Measurements from ENCODE around the gene MPRIP.

Gene MPRIP

DNA sequence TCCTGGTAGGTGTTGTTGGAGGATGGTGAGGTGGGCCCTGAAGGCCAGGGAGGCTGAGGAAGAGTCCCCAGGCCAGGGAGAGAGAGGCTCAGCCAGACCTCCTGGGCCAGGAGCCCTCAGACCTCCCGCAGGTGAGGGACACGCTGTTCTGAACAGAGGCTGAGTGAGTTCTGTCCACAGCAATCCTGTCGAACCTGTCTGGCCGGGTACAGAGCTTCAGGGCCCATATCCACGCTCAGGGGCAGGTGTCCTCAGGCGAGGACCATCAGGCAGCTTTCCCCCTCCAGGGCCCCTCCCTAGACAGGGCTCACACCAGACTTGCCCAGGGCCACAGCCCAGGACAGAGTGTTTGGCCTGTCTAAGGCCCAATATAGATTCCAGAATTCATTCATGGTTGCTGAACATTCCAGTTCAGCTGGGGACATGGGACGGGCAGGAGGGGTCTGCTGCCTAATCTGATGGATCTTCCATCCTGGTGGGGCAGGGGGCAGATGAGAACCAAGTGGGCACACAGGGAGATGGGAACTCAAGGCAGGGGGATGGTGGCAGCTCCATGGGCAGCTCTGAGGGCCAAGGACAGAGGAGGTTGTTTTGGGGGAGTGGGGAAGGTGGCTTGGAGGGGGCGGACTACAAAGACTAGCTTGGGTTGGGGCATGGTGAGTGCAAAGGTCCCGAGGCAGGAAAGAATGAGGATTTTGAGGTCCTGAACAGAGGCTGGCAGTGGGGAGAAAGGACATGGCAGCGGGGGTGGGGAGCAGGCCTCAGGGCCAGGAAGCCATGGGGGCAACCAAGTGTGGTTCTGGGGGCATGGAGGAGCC, 23.4 kb upstream of the MPRIP start:
- Histone ChIP-seq H3K9ac (no peak overlapping the region), H2AFZ (peak overlapping the region; percentile 77), H3K4me3 (ENCODE audit: low read depth, low read length) (no peak overlapping the region), H3K36me3 (ENCODE audit: control insufficient read depth, insufficient read depth, low read length) (no peaks in the 10 kb centered on the region), H3K79me2 (no peaks in the 10 kb centered on the region), H3K4me1 (peaks cover 29% of the 10 kb centered on the region), H3K9me3 (ENCODE audit: control insufficient read depth, low read length) (no peaks in the 10 kb centered on the region), H3K4me2 (ENCODE audit: low read length) (peak overlapping the region; percentile 23), H3K27ac (peak overlapping the region; percentile 84), H3K27me3 (ENCODE audit: control insufficient read depth, insufficient read depth, low read length) (no peaks in the 10 kb centered on the region)
- TF ChIP-seq, protein P1, sequence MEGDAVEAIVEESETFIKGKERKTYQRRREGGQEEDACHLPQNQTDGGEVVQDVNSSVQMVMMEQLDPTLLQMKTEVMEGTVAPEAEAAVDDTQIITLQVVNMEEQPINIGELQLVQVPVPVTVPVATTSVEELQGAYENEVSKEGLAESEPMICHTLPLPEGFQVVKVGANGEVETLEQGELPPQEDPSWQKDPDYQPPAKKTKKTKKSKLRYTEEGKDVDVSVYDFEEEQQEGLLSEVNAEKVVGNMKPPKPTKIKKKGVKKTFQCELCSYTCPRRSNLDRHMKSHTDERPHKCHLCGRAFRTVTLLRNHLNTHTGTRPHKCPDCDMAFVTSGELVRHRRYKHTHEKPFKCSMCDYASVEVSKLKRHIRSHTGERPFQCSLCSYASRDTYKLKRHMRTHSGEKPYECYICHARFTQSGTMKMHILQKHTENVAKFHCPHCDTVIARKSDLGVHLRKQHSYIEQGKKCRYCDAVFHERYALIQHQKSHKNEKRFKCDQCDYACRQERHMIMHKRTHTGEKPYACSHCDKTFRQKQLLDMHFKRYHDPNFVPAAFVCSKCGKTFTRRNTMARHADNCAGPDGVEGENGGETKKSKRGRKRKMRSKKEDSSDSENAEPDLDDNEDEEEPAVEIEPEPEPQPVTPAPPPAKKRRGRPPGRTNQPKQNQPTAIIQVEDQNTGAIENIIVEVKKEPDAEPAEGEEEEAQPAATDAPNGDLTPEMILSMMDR (IDR thresholded peaks at IDR 0.05) = no peak

DNA sequence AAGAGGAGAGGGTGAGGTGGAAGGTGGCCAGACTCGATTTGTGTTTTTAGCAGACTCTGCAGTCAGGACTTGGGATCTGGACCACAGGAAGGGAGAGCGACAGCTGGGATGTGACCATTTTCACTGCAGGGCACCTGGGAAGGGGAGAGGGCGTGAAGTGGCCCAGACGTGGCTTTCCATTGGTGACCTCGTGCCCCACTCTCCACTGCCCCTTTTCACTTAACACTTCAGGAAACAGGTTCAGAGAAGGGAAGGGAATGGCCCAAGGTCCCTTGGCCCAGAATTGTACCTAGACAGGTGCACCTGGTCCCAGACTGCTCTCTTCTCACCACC, 22.9 kb upstream of the MPRIP start:
- peaks cover 29% of the 10 kb centered on the region for H3K4me1 ChIP-seq
- peak overlapping the region; percentile 41 for H2AFZ ChIP-seq
- no peaks in the 10 kb centered on the region for H3K27me3 ChIP-seq (ENCODE audit: control insufficient read depth, insufficient read depth, low read length)

DNA sequence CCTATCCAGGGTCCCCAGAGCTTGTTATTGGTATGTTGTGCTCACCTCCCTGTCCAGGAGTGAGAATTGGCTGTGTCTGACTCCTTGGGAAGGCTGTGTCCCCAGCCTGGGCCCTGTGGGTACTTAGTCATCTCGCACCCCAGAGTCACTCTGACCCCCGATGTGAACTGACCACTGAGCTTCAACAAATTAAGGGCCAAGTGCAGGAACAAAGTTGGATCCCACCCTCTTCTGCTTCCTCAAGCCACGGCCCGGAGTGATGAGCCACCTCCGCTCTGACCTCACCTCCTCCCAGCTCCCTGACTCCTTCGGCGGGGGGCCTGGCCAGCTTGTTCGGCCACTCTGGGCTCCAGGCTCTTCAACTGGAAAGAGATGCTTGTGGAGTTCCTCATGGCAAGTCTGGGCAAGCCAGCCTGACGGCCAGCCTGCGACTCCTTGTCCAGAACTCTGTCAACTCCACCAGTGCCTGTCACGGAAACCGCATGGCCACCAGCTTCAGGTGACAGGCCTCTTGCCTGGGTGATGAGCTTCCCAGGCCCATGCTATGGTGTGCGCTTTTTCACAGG, 22.3 kb upstream of the MPRIP start:
- Histone ChIP-seq H3K36me3 (ENCODE audit: control insufficient read depth, insufficient read depth, low read length) (no peaks in the 10 kb centered on the region), H3K4me1 (peaks cover 24% of the 10 kb centered on the region), H2AFZ (peak overlapping the region; percentile 41), H3K79me2 (no peaks in the 10 kb centered on the region), H3K4me2 (ENCODE audit: low read length) (no peak overlapping the region), H3K27ac (no peak overlapping the region), H3K9ac (no peak overlapping the region), H3K9me3 (ENCODE audit: control insufficient read depth, low read length) (no peaks in the 10 kb centered on the region), H3K4me3 (ENCODE audit: low read depth, low read length) (no peak overlapping the region), H3K27me3 (ENCODE audit: control insufficient read depth, insufficient read depth, low read length) (no peaks in the 10 kb centered on the region)
- TF ChIP-seq, protein P1 (IDR thresholded peaks at IDR 0.05) = no peak

More for the DNA sequence above, 22.9 kb upstream of the MPRIP start:
- Histone ChIP-seq H3K9me3 (ENCODE audit: control insufficient read depth, low read length) (no peaks in the 10 kb centered on the region), H3K79me2 (no peaks in the 10 kb centered on the region), H3K36me3 (ENCODE audit: control insufficient read depth, insufficient read depth, low read length) (no peaks in the 10 kb centered on the region), H3K4me2 (ENCODE audit: low read length) (no peak overlapping the region), H3K9ac (no peak overlapping the region), H3K4me3 (ENCODE audit: low read depth, low read length) (no peak overlapping the region), H3K27ac (peak overlapping the region; percentile 84)
- TF ChIP-seq, protein P1 (IDR thresholded peaks at IDR 0.05) = no peak

DNA sequence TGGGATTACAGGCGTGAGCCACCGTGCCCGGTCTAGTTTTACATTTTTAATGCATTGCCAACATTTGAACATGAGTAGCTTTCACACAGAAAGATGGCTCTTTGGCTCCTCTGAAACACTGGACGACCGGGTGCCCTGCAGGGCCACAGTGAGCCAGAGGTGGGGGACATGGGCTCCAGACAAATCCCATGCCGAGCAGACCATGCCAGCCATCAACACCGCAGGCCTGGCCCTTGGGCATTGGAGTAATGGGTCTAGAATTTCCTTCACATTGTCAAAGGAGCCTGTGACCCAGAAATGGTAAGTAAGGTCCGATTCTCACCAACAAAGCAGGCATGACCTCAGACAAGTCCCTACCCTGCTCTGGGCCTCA, 21.4 kb upstream of the MPRIP start:
- Histone ChIP-seq H3K9ac (no peak overlapping the region), H3K79me2 (no peaks in the 10 kb centered on the region), H3K4me2 (ENCODE audit: low read length) (no peak overlapping the region), H3K9me3 (ENCODE audit: control insufficient read depth, low read length) (no peaks in the 10 kb centered on the region), H3K27ac (no peak overlapping the region), H3K4me3 (ENCODE audit: low read depth, low read length) (no peak overlapping the region), H3K4me1 (peaks cover 22% of the 10 kb centered on the region), H3K36me3 (ENCODE audit: control insufficient read depth, insufficient read depth, low read length) (no peaks in the 10 kb centered on the region), H2AFZ (no peak overlapping the region), H3K27me3 (ENCODE audit: control insufficient read depth, insufficient read depth, low read length) (no peaks in the 10 kb centered on the region)
- TF ChIP-seq, protein P1 (IDR thresholded peaks at IDR 0.05) = no peak
